GM18517 (cell line): ENCODE data around the gene PTPRQ.

Source experiments
- ATAC-seq: cut with Tn5 transposase; IDR thresholded peaks from one replicate; pipeline ENCODE4 v1.9.1; 2021; ENCODE audit warnings: mild to moderate bottlenecking, moderate library complexity; ENCODE audit not compliant: unreplicated experiment

The PTPRQ gene

GRCh38 chr12:80556566-80556965, 112.5 kb downstream of the PTPRQ start:
- ATAC-seq: no peak

- ATAC-seq: no peak
Measured at GRCh38 chr12:80559766-80560165, 115.7 kb downstream of the PTPRQ start.

GRCh38 chr12:80565271-80565670, 121.2 kb downstream of the PTPRQ start:
- no peak for ATAC-seq

- no peak for ATAC-seq
Measured at GRCh38 chr12:80567401-80567800, 123.4 kb downstream of the PTPRQ start.

GRCh38 chr12:80576641-80577418, 132.8 kb downstream of the PTPRQ start:
- no peak for ATAC-seq

GRCh38 chr12:80580254-80580653, 136.2 kb downstream of the PTPRQ start:
- ATAC-seq: no peak

- no peak for ATAC-seq
Measured at GRCh38 chr12:80581783-80582182, 137.7 kb downstream of the PTPRQ start.

- ATAC-seq: no peak
Measured at GRCh38 chr12:80582431-80582830, 138.4 kb downstream of the PTPRQ start.

GRCh38 chr12:80589077-80589476, 145.0 kb downstream of the PTPRQ start:
- no peak for ATAC-seq

GRCh38 chr12:80590085-80590484, 146.1 kb downstream of the PTPRQ start:
- no peak for ATAC-seq

- ATAC-seq: no peak
Measured at GRCh38 chr12:80593766-80594165, 149.7 kb downstream of the PTPRQ start.

GRCh38 chr12:80596509-80596908, 152.5 kb downstream of the PTPRQ start:
- ATAC-seq: no peak

- ATAC-seq: no peak
Measured at GRCh38 chr12:80598004-80598606, 154.1 kb downstream of the PTPRQ start.

- ATAC-seq: no peak
Measured at GRCh38 chr12:80602455-80602854, 158.4 kb downstream of the PTPRQ start.

GRCh38 chr12:80607361-80608135, 163.5 kb downstream of the PTPRQ start:
- ATAC-seq: no peak

- ATAC-seq: no peak
Measured at GRCh38 chr12:80617733-80618132, 173.7 kb downstream of the PTPRQ start.

GRCh38 chr12:80620281-80620680, 176.2 kb downstream of the PTPRQ start:
- ATAC-seq: no peak

- ATAC-seq: no peak
Measured at GRCh38 chr12:80622271-80622670, 178.2 kb downstream of the PTPRQ start.

GRCh38 chr12:80625051-80625450, 181.0 kb downstream of the PTPRQ start:
- no peak for ATAC-seq

- no peak for ATAC-seq
Measured at GRCh38 chr12:80625901-80626300, 181.9 kb downstream of the PTPRQ start.

- no peak for ATAC-seq
Measured at GRCh38 chr12:80627782-80628181, 183.7 kb downstream of the PTPRQ start.

GRCh38 chr12:80632835-80633234, 188.8 kb downstream of the PTPRQ start:
- ATAC-seq: no peak
